HG03460 (cell line): Measurements from ENCODE around the gene SH3GL1.
"Not testable (repeated sequence)": the region's sequence is repeated elsewhere in the genome, so short reads cannot be mapped to it uniquely, and the experiment has no call there.

Experiments used
- ATAC-seq: cut with Tn5 transposase; IDR thresholded peaks from one replicate; pipeline ENCODE4 v1.9.1; 2021; ENCODE audit not compliant: unreplicated experiment

Gene SH3GL1

DNA sequence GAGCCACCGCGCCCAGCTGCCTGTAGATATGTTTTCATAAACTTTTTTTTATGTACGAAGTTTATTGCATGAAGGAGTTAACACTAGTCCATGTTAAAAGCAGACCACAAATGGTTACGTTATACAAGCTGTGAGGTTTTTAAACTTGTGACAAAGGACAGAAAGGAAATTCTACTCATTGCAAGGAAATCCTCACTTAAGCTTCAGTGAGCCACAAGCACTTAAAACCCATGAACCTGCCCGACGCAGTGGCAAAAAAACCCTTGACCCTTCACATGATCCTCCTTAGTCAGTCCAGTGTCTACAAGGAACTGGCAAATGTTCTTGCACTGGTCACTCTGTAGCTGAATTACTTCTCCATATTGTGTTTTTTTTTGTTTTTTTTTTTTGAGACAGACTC is 52.8 kb downstream of the SH3GL1 start:
- no peak for ATAC-seq

DNA sequence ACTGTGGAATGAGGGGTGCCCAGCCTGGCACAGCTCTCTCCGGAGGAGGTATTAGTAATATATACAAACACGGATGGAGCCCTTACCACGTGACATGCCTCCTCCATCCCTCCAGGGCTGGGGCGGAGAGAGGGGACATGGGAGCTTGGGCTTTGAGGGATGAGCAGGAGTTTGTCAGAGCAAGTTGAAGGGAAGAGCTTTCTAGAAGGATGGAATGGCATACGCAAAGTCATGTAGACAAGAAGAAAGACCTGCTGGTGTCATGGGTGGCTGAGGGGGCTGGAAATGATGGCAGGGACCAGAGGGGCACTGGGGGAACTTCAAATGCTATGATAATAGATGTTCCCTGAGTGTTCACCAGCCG is 54.3 kb downstream of the SH3GL1 start:
- ATAC-seq = no peak

DNA sequence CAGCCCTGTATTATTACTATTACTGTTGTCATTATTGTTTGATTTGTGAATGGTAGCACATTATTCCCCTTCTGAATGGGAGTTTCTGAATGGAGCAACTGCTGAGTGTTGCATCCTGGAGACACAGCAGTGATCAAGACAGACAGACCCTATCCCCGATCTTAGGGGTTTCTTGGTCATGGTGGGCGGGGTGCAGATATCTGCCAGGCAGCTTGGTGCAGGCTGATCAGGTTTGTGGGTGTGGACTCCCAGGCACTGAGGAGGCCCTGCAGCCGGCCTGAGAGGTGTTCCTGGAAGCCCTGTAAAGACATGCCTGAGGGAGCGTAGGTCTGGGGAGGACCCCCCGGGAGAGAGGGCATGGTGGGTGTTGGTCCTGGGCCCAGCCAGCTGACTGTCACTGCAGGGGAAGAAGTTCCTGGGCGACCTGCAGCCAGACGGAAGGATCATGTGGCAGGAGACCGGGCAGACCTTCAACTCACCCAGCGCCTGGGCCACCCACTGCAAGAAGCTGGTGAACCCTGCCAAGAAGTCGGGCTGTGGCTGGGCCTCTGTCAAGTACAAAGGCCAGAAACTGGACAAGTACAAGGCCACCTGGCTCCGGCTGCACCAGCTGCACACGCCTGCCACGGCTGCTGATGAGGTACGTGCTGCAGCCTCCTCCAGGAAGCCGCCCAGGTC is 54.9 kb downstream of the SH3GL1 start:
- no peak for ATAC-seq

DNA sequence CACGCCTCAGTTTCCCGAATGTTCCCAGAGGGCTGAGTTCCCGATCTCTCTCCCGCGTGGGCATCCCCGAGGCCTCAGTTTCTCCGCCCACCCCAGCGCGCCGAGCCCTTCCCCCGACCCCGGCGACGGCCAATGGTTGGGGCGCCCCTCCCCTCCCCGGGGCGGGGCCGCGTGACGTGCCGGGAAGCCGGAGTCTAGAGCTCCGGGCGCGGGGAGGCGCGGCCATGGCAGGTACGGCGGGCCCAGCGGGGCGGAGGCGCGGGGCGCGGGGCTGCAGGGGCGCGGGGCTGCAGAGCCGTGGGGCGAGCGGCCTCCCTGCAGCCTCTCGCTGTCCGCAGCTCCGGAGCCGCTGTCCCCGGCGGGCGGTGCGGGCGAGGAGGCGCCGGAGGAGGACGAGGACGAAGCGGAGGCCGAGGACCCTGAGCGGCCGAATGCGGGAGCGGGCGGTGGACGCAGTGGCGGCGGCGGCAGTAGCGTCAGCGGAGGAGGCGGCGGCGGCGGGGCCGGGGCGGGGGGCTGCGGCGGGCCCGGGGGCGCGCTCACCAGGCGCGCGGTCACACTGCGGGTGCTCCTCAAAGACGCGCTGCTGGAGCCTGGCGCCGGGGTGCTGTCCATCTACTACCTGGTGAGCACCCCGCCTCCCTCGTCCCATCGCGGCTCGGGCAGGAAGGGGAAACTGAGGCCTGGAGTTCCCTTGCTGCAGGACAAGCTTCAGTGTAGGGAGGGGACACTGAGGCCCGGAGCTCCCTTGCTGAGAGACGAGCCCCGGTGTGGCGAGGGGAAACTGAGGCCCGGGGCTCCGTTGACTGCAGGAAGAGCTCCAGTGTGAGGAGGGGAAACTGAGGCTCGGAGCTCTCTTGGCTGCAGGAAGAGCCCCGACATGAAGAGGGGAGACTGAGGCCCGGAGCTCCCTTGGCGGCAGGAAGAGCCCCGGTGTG is 56.7 kb downstream of the SH3GL1 start, which contains the start of gene MPND:
Gene MPND (plus strand): TSS at position 193 of the 938 bp plus-strand sequence. CDS start 32 bp downstream, at position 225.
- ATAC-seq = peak; percentile 50

DNA sequence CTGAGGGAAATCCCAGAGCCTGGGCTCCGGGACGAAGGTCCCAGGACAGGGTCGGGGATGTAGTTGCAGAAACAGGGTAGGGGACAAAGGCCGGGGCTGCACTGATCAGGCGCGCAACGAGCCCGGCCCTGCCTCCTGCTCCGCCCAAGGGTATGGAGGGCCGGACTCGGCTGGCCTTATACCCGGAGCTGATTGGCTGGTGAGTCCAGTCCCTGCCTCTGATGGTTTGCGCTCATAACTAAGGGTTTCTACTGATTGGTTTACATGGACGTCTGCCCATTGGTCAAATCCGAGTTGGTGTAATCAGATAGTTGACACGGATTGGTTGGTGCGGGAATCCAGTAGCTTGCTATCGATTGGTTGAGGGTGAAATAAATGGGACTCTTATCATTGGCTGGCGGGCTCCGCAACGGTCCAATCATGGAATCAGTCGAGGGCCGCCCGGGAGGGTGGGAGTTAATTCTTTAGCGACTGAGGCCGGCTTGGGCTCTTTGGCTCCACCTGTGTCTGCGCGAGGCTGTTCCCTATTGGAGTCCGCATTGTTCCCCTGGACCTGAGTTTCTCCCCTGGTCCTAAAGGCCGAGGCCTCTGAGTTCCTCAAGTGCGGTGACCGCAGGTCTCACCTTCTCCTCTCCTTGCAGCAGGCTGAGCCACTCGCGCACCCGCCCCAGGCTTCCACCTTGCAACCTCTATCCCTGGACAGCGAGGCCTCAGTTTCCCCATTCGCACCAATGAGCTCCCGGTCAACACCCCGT is 57.6 kb downstream of the SH3GL1 start:
- ATAC-seq = peak; percentile 79

DNA sequence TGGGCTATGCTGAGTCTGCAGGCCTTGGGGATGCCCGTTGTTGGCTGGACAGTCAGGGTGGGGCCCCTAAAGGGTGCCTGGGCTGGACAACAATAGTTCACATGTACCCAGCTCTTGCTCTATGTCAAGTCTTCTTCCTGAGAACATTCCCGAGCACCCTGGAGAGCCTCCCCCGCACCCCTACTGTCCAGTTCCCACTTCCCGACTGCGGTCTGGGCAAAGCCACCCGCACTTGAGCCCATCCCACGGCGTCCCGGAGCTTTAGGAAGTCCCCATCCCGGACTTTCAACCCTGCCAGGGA is 58.1 kb downstream of the SH3GL1 start:
- ATAC-seq = no peak

DNA sequence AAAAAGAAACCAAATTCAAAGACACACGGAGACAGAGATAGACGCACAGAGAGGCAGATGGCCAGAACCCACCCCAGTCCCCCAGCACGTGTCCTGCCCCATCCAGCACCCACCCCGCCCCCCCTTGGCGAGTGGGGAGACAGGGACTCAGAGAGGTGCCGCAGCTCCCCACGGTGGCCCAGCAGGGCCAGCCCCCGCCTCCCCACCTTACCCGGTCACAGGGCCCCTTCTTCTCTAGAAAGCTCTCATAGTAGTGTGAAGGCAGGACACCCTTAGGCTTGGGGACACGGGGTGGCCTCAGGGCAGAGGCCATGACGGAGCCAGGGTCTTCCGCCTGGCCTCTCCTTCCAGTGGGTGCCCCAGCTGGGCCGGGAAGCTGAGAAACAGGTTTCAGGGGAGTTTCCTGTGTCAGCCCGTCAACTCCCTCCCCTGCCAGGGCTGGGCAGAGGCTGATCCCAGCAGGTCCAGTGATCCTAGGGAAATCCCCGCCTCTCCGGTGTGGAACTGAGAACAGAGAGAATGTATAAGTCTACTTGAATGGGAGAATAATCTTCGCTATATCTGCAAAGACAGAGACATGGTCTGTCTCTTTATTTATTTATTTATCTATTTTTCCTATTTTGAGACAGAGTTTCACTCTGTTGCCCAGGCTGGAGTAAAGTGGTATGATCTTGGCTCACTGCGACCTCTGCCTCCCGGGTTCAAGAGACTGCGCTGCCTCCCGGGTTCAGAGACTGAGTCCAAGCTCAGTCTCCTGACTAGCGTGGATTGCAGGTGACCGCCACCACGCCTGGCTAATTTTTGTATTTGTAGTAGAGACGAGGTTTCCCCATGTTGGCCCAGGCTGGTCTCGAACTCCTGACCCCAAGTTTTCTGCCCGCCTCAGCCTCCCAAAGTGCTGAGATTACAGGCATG is 61.6 kb downstream of the SH3GL1 start, which contains the start of gene STAP2:
Gene STAP2 (minus strand): TSS at position 387 of the 915 bp plus-strand sequence. CDS start 74 bp downstream, at position 313.
- ATAC-seq = no peak

DNA sequence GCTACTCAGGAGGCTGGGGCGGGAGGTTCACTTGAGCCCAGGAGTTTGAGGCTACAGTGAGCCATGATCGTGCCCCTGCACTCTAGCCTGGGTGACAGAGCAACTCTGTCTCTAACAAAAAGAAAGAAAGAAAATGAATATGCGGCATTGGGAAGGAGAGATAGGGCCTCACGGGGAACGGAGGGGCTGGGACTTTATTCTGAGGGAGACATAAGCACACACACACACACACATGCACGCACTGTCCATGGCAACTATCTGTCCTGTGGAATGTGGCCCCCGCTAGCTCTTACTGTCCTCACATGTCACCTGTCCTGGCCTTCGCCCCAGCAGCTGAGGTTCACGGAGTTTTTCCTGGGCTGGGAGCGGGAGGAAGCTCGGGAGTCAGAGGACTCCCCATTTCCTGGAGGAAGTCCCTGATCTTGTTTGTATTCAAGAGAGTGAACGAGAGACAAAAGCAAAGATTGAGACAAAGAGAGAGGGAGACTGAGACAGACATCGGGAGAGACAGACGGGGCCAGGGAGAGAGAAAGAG is 62.4 kb downstream of the SH3GL1 start:
- no peak for ATAC-seq

DNA sequence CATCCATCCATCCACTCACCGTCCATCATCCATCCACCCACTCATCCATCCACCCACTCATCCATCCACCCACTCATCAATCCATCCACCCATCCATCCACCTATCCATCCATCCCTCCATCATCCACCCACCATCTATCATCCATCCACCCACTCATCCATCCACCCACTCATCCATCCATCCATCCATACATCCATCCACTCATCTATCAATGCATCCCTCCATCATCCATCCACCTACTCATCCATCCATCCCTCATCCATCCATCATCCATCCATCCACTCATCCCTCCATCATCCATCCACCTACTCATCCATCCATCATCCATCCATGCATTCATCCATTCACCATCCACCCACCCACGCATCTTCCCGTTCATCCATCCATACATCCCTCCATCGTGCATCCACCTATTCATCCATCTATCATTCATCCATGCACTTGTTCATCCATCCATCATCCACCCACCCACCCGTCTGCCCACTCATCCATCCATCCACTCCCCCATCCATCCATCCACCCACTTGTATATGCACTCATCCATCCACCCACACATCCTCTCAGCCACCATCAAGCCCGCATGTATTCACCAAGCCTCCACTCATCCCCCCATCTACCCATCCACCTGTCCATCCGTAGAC is 65.3 kb downstream of the SH3GL1 start:
- no peak for ATAC-seq

DNA sequence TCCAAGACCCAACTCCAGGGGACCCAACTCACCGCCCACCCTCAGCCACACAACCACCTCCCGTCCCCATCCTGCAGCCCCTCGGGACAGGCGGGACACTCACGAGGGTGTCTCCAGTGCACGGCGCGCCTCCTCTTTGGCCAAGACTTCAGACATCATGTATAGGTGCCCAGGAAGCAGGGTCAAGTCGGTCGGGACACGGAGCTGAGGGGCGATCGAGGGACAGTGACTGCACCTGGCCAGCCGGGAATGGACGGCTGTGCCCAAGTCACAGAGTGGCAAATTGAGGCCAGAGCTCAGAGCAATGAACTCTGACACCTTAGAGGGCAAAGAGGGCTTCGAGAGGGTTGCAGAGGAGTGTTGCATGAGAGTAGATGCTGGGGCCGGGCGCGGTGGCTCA is 70.5 kb downstream of the SH3GL1 start:
- ATAC-seq = no peak

DNA sequence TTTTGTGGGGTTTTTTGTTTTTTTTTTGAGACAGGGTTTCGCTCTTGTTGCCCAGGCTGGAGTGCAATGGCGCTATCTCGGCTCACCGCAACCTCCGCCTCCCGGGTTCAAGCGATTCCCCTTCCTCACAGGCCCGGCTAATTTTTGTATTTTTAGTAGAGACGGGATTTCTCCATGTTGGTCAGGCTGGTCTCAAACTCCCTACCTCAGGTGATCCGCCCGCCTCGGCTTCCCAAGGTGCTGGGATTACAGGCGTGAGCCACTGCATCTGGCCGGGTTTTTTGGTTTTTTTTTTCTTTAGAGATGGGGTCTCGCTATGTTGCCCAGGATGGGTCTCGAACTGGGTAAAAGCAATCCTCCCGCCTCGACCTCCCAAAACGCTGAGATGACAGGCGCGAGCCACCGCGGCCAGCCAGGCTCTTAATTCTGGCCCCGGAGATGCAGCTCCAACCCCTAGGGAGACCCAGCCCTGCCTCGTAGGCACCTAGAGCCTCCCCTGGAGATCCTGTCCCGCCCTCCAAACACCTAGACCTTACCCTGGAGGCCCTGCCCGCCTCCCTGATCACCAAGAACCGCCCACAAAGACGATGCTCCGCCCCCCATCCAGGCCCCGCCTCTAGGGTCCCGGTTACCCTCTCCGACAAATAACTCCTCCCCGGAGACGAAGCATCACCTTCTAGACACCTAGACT is 71.2 kb downstream of the SH3GL1 start:
- ATAC-seq = not testable (repeated sequence)

DNA sequence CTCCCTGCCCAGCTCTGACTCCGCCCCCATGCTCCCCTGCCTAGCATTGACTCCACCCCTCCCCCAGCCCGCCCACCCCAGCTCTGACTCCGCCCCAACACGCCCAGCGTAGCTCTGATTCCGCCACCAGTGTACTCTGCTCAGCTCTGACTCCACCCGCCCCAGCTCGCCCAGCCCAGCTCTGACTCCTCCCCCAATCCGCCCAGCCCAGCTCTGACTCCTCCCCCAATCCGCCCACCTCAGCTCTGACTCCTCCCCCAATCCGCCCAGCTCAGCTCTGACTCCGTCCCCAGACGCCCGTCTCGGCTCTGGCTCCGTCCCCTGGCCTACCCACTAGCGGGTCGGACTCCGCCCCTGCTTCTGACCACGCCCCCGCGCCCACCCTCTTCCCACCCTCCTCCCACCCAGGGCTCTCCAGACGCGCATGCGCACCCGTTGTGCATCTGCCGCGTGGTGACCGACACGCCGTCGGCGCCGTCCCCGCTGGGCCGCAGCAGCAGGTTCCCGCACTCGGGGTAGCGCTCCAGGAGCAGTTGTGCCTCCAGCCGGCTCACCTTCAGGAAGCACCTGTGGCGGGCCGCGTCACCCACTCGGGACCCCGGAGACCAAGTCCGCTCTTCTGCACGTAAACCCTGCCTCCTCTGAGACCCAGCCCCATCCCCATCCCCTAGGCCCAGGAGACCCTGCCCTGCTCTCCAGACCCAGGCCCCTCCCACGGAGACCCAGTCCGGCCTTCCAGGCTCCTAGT is 71.9 kb downstream of the SH3GL1 start:
- ATAC-seq = peak; percentile 77

DNA sequence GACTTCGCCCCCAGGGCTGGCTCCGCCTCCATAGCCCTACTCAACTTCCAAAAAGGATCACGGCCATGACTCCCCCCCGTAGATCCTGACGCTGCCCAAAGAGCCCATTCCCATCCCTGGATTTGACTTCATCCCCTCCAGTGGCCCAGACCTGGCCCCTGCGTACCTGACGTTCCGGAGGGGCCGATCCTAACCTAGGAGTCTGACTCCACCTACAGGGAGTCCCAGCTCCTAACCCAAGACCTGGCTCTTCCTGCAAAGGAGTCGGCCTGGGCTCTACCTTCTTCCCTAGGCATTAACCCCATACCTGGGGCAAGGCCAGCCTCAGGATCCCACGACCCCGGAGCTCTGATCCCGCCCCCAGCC is 72.5 kb downstream of the SH3GL1 start:
- no peak for ATAC-seq

DNA sequence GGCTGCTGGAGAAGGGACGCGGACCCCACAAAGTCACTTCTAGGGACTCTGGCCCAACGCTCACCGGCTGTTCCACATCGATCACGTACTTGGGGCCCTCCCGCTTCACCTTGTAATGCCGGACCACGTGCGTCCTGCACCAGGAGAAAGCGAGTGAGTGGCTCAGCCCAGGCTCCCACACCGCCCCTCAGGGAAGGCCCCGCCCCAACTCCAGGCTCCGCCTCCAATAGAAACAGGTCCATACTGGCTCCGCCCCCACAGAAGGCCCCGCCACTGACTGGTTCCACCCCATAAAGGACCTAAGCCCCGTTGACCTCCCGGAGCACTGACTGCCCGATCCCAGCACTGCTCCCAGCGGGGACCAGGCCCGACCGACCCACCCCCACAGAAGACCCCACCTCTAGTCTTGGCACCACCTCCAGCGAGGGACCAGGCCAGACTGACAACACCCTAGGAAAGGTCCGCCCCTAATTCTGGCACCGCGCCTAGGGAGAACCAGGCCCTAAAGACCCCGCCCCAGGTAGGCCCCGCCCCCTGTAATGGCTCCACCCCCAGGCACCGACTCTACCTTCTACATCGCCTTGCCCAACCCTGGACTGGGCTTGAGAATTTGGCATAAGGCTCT is 73.0 kb downstream of the SH3GL1 start:
- ATAC-seq = no peak

DNA sequence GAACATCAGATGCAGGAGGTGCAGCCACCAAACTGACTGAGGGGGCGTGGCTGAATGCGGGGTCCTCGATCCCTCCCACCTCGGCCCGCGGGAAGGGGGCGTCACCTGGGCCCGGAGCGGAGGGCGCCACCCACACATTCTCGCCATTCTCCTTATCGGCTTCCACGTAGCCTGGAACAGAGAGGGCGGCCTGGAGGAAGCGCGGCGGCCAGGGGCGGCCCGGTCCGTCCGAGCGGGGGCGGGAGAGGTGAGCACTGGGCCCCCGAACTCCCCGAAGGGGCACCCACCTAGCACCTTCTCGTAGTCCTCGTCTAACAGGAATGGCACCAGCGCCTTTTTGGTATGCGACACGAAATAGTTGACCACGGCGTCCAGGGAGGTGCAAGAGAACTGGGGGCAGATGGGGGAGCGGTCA is 73.5 kb downstream of the SH3GL1 start:
- no peak for ATAC-seq

DNA sequence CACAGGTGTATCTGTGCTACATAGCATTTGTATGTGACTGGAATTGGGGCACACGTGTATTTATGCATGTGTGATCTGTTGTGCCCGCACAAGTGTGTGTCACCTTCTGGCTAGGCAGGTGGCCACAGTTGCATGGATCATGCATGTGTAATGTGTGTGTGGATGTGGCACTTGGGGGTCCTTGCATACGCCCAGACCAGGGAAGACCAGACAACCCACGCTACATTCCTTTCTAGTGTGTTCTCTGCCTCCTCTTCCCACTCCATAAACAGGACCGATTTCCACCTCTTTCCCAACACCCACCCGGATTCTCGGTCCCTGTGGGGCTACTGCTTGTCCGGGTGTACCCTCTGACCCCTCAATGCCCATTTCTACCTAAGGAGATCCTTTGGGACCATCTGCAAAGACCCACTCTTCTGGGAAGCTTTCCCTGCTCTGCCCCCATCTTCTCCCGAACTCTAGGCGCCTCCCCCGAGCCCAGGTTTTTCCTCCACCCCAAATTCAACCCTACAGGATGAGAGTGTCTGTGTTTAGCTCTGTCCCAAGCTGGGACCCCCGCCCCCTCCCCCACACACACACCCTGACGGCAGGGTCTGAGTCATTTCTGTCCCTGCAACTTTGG is 74.0 kb downstream of the SH3GL1 start:
- no peak for ATAC-seq

DNA sequence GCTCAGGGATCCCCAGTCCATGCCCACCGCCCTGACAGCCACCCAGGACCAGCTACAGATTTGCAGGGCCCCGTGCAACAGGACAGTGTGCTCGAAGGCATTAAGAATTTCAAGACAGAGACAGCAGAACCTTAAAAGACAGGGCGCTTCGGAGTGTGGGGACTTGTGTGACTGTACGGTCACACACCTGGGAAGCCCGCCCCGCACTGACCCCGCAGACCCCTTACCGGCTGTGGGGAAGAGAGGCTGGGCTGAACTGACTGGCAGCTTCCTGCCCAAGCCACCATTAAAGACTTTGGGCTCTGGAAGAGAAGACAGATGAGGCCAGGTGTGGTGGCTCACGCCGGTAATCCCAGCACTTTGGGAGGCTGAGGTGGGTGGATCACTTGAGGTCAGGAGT is 76.1 kb downstream of the SH3GL1 start:
- no peak for ATAC-seq

DNA sequence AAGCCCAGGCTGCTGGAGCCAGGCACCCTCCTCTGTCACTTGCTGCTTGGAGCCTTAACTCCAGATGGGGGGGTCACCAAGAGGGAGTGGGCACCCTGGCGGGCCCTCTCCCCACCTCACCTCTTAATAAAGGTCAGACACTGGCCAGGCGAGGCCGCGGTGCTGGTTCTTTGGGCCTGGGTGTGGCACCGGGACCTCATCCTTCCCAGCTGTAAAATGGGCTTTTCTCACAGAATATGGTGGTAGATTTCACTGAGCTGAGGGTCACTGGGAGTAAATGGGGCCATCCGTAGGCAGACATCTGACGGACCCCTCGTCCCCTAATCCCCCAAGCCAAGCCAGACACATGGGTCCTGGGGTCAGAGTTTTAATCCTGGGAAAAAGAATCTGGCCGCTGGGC is 76.7 kb downstream of the SH3GL1 start:
- no peak for ATAC-seq
